ENCODE data around the gene C13orf46. TPM values are rescaled to one million over a fixed set of nuclear protein-coding genes. Genes with fewer than 3 reads are reported as not detected.

C13orf46 gene
- total RNA-seq, 1 donor from 2014 or later = 0.08 TPM

- peak; percentile 73 for ATAC-seq
These were observed 2.9 kb downstream of the C13orf46 start for GRCh38 chr13:113970810-113971470.

DNA sequence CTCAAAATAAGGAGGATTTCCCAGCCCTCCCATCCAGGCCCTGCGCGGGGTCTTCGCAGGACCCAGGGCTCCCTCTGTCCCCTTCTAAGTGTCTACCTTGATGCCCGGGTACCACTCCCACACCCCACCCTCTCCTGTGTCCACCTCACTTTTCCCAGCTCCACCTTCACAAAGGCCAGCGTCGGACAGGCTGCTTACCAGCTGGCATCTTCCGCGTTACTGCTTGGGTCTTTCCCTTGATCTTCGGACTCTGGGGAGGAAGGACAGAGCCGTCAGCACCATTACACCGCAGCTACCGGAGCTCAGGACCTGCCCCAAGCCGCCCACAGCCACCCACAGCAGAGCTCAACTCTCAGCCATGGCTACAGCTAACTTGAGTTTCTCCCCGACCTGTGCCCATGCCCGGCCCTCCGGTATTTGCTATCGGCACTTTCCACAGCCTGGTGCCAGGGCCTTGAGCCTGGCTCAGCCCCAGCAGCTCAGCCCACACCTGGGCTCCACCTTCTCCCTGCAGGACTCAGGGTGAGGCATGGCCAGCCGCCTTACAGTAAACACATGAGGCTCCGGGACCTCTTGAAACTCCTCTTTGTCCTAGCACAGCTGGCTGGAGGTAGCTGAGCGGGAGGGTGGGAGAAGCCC is 3.8 kb downstream of the C13orf46 start:
- ATAC-seq = peak; percentile 68

DNA sequence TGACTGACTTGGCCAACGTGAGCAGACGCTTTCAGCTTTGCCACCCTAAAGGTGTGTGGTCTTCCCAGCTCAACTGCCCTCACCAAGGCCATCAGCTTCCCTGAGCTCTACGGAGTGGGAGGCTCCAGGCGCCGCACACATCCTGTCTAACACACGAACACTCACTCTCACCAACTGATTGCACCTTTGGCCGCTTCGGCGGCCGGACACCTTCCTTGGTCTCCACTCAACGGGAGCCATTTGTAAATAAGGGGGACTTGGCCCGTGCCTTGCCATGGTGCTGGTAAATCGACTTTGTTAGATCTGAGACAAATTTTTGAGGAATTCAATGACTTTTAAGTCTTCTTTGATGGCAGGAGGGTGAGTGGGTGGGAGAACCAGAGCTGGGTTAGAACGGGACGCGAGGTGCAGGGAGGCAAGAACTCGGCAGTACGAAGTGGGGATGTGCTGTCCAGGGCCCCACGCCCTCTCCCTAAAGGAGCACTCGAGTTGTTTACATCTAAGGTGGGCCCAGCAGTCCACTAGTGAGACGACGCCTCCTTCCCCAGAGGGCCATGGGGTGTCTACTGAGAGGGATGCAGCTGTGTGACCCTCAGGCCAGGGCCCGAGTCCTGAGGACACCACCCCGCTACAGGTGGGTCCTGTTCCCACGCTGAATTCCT is 4.4 kb downstream of the C13orf46 start:
- ATAC-seq = no peak

DNA sequence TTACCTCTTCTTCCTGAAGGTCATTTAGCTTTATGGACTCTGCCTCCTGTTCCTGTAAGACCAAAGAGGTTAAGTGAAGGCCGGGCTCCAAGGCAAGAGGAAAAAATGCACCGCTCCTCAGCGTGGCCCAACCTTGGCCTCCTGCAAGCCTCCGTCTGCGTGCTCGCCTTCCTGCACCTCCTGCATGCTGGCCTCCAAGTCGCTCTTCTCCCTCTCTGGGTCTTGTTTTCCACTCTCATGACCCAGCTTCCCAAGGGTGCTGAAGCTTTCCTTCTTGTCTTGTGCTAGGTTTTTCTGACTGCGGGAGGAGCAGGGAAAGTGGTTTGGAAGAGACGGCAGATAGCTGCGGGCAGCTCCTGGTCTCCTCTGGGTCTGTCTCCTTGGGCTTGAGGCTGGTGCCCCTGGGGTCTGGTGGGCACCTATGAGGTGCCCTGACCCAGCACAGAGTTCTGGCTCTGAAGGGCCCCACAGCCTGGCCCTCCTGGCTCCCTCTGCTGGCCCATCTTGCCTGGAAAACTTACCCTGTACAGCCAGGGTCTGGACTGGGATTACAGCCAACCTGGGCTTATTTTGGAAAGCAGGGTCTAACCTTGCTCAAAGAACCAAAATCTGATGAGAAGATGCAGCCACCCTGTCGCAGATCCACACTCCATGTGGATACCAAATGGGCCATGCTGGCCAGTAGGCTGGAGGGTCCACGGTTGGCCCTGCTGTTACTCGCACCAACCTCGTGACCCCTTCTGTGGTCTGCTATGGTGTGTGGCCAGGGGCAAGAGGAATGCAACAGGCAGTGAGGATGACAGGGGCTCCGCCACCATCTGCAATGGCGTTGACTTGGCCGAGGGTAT is 5.2 kb downstream of the C13orf46 start:
- no peak for ATAC-seq

- ATAC-seq = no peak
These were observed 6.0 kb downstream of the C13orf46 start for GRCh38 chr13:113967729-113968462.

DNA sequence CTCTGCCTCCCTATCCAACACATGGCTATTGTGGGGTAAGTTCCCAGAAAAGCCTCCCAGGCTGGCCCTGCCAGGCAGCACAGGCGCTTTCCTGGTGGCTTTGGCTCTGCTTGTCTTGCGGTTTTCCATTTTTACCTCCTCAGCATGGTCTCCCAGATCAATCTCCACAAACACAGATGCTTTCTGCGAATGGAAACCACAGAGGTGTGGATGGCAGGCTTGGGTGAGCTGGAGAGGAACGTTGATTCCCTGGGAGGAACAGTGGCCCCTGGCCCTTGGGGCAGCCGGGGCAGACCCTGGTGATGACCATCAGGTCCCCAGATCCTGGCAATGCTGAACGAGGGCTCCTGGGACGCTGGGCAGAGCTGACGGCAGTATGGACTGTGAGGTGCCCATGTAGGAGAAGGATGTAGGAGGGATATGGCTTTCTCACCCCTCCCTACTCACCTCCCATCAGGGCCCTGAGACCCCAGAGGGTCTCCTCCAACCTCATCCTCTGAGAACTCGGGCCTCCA is 6.6 kb downstream of the C13orf46 start:
- ATAC-seq = no peak

GRCh38 chr13:113965968-113966884 is 7.7 kb downstream of the C13orf46 start:
- no peak for ATAC-seq

GRCh38 chr13:113965383-113965874 is 8.4 kb downstream of the C13orf46 start:
- ATAC-seq = no peak

DNA sequence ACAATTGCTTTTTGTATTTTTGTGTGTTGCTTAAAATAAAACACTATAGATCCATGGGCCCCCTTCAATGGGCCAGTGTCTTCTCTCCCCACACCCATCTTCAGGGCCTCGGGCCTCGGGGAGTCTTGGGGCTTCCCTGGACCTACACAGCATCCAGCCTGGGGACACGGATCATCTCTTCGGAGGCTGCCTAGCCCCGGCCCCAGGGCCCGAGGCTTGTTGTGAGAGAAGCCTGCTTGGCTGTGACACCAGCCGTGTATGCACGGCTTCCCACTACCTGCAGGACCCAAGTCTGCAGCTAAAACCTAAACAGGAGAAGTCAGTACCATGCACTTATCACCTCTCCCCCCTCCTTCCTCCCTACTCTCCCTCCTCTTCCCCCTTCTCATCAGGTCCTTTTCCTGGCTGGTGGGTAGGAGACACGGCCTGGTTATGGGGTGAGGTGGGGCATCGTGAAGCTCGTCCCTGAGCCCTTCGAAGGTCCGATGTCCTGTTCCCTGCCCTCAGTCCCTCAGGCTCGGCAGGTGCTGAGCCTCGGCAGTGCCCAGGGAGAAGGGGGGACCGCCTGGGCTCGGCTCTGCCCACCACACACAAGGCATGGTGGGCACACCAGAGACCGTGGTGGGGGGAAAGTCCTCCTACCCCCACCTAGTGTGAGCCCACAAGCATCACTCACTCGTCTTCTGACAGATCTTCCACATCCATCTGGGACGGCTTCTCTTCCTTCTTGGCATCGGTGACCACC is 9.5 kb downstream of the C13orf46 start:
- no peak for ATAC-seq

DNA sequence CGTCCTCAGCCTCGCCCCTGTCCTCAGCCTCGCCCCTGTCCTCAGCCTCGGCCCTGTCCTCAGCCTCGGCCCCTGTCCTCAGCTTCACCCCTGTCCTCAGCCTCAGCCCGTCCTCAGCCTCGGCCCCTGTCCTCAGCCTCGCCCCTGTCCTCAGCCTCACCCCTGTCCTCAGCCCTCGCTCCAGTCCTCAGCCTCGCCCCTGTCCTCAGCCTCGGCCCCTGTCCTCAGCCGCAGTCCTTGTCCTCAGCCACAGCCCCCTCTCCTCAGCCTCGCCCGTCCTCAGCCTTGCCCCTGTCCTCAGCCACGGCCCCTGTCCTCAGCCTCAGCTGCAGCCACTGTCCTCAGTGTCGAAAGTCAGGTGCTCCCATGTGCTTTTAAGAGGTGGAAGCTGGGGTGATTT is 10.5 kb downstream of the C13orf46 start:
- ATAC-seq = no peak

GRCh38 chr13:113962975-113963374 is 10.9 kb downstream of the C13orf46 start:
- ATAC-seq = no peak

DNA sequence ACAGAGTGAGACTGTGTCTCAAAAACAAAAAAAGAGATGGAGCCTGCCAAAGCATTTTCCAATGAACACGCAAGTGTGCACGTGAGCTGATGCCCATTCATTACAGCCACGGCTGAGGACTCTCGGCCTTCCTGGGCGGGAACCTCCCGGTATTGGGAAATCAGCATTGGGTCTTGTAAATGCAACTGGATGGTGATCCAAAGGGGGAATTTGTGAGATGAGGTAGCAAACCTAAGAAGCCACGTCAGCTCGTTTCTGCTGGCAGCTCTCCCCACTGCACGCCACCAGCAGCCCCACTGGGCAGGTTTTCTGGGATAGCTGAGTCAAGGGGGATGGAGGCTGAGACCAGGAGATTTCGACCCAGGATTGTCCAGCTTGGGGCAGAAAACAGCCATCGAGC is 11.5 kb downstream of the C13orf46 start:
- no peak for ATAC-seq

GRCh38 chr13:113960276-113960948 is 13.5 kb downstream of the C13orf46 start:
- no peak for ATAC-seq

- peak; percentile 41 for ATAC-seq
These were observed 14.7 kb downstream of the C13orf46 start for GRCh38 chr13:113959198-113959597.

- no peak for ATAC-seq
These were observed 15.5 kb downstream of the C13orf46 start for GRCh38 chr13:113958373-113958772.

DNA sequence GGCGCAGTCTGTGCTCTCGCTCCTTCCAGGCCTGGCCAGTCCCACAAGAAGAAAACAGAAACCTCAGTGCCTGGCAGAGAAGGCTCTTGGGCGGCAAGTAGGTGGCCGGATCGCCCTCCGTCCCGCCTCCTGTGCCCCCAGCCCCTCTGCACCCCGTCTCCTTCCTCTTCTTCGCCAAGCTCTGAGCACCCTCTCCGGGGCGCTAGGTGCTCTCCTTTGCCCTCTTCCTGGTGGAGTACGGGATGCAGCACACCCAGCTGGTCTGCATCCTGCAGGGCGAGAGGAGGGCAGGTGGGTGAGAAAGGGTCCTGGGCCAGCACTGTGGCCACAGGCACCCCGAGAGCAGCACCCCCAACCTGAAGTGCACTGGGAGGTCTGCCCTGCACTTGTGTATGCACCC is 17.3 kb downstream of the C13orf46 start:
- ATAC-seq = no peak

DNA sequence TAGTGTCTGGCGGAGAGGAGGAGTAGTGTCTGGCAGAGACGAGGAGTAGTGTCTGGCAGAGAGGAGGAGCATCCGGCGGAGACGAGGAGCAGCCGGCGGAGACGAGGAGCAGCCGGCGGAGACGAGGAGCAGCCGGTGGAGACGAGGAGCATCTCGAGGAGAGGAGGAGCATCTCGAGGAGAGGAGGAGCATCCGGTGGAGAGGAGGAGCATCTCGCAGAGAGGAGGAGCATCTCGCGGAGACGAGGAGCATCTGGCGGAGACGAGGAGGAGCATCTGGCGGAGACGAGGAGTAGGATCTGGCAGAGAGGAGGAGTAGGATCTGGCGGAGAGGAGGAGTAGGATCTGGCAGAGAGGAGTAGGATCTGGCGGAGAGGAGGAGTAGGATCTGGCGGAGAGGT is 18.2 kb downstream of the C13orf46 start:
- no peak for ATAC-seq

DNA sequence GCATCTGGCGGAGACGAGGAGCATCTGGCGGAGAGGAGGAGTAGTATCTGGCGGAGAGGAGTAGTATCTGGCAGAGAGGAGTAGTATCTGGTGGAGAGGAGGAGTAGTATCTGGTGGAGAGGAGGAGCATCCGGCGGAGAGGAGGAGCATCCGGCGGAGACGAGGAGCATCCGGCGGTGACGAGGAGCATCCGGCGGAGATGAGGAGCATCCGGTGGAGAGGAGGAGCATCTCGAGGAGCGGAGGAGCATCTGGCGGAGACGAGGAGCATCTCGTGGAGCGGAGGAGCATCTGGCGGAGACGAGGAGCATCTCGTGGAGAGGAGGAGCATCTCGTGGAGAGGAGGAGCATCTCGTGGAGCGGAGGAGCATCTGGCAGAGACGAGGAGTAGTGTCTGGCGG is 18.6 kb downstream of the C13orf46 start:
- ATAC-seq = no peak

- ATAC-seq = no peak
These were observed 19.6 kb downstream of the C13orf46 start for GRCh38 chr13:113954046-113954835.

All from esophagus mucosa (tissue), 1 donor.